SU-DHL-6 (cell line): ENCODE results near the gene FBXO47.
A peak's percentile ranks its signal among the peaks of the same experiment; 100 is the strongest.

Experiments
- H2AFZ ChIP-seq: fragments of 200-600 bp; sonication (generic); 2 replicates; pipeline ENCODE4 v1.6.1; 2014; ENCODE audit warnings: low read depth, mild to moderate bottlenecking, moderate library complexity, mixed read lengths, antibody characterized with exemption, low read length; ENCODE audit not compliant: severe bottlenecking
- H3F3A ChIP-seq: fragments of 200-600 bp; shearing (Covaris generic); 2 replicates; pipeline ENCODE4 v1.6.0; 2016; ENCODE audit warnings: antibody characterized with exemption, mild to moderate bottlenecking; ENCODE audit not compliant: insufficient read depth
- H3K27ac ChIP-seq: fragments of 200-600 bp; sonication (generic); 2 replicates; pipeline ENCODE4 v1.5.1; 2016; ENCODE audit warnings: low read depth, mild to moderate bottlenecking, low read length, moderate library complexity, mixed read lengths
- H3K27me3 ChIP-seq: fragments of 200-600 bp; sonication (generic), shearing (Covaris generic); 2 replicates; pipeline ENCODE4 v1.6.0; 2014; ENCODE audit warnings: mild to moderate bottlenecking, low read length
- H3K36me3 ChIP-seq: fragments of 200-600 bp; sonication (generic); 2 replicates; pipeline ENCODE4 v1.6.1; 2014; ENCODE audit warnings: mild to moderate bottlenecking, low read length, mixed read lengths
- H3K4me2 ChIP-seq: fragments of 300-600, 200-600 bp; shearing (Covaris generic), sonication (generic); 2 replicates; pipeline ENCODE4 v1.6.0; 2014; ENCODE audit warnings: low read length, low read depth, mild to moderate bottlenecking; ENCODE audit not compliant: poor library complexity, severe bottlenecking
- H3K4me3 ChIP-seq: fragments of 200-600 bp; sonication (generic); 2 replicates; pipeline ENCODE4 v1.5.1; 2014; ENCODE audit warnings: antibody characterized with exemption, low read length, mild to moderate bottlenecking, mixed read lengths; ENCODE audit not compliant: insufficient read depth, poor library complexity, severe bottlenecking
- H3K79me2 ChIP-seq: fragments of 200-600 bp; sonication (generic); 2 replicates; pipeline ENCODE4 v1.6.1; 2014; ENCODE audit warnings: mild to moderate bottlenecking, low read length, moderate library complexity; ENCODE audit not compliant: insufficient read depth
- H3K9ac ChIP-seq: fragments of 200-600 bp; sonication (generic); 2 replicates; pipeline ENCODE4 v1.7.0; 2014; ENCODE audit warnings: mild to moderate bottlenecking, low read length
- H3K9me2 ChIP-seq: fragments of 200-600 bp; sonication (generic); replicated peaks from 2 replicates; pipeline ENCODE4 v1.6.1; 2014; ENCODE audit warnings: low read length; ENCODE audit not compliant: insufficient read depth
- H3K9me3 ChIP-seq: fragments of 200-600 bp; sonication (generic); 2 replicates; pipeline ENCODE4 v1.6.1; 2014; ENCODE audit warnings: low read length, mixed read lengths; ENCODE audit not compliant: insufficient read depth
- H4K20me1 ChIP-seq: fragments of 200-600 bp; sonication (generic); 2 replicates; pipeline ENCODE4 v1.6.1; 2014; ENCODE audit warnings: low read depth, mild to moderate bottlenecking, antibody characterized with exemption, low read length, moderate library complexity, mixed read lengths
- CTCF ChIP-seq: fragments of 200-600 bp; sonication (generic); IDR thresholded peaks from one replicate; pipeline ENCODE4 v1.5.1; 2017; ENCODE audit warnings: antibody characterized with exemption, mild to moderate bottlenecking, low read length, moderate library complexity; ENCODE audit not compliant: insufficient read depth, poor library complexity, severe bottlenecking
- EZH2phosphoT487 ChIP-seq: fragments of 200-600 bp; sonication (generic), shearing (Covaris generic); conservative IDR thresholded peaks from 2 replicates; pipeline ENCODE4 v1.6.1; 2018; ENCODE audit warnings: mild to moderate bottlenecking, antibody characterized with exemption, low read length, moderate library complexity, mixed read lengths

FBXO47 gene

GRCh38 chr17:38897671-38898290 lies 69.4 kb downstream of the FBXO47 start:
- Histone ChIP-seq H3K9me2 (no peaks in the 10 kb centered on the region), H3K4me2 (peak overlapping the region; percentile 61), H3K4me3 (peak overlapping the region; percentile 31), H3K27me3 (no peaks in the 10 kb centered on the region), H4K20me1 (no peaks in the 10 kb centered on the region), H3K27ac (peak overlapping the region; percentile 91), H3F3A (peaks cover 8% of the 10 kb centered on the region; the same call in 1 of the 2 replicates), H2AFZ (peak overlapping the region; percentile 12), H3K9ac (peak overlapping the region; percentile 66), H3K9me3 (no peaks in the 10 kb centered on the region), H3K36me3 (no peaks in the 10 kb centered on the region), H3K79me2 (peaks cover under 1% of the 10 kb centered on the region; the same call in 1 of the 2 replicates)
- TF ChIP-seq EZH2phosphoT487 (no peak), CTCF (no peak)

- Histone ChIP-seq H3K9me3 (no peaks in the 10 kb centered on the region), H4K20me1 (no peaks in the 10 kb centered on the region), H2AFZ (no peak overlapping the region), H3K9ac (no peak overlapping the region; the same call in 1 of the 2 replicates), H3K79me2 (no peaks in the 10 kb centered on the region), H3F3A (peaks cover 8% of the 10 kb centered on the region; the same call in 1 of the 2 replicates), H3K4me2 (no peak overlapping the region), H3K27ac (peak overlapping the region; percentile 91; the same call in 1 of the 2 replicates), H3K4me3 (no peak overlapping the region), H3K36me3 (no peaks in the 10 kb centered on the region), H3K9me2 (no peaks in the 10 kb centered on the region), H3K27me3 (no peaks in the 10 kb centered on the region)
- TF ChIP-seq EZH2phosphoT487 = no peak
Measured at GRCh38 chr17:38897176-38897575, 70.0 kb downstream of the FBXO47 start.

- Histone ChIP-seq H3K36me3 (no peaks in the 10 kb centered on the region), H3K9ac (no peak overlapping the region), H4K20me1 (no peaks in the 10 kb centered on the region), H2AFZ (no peak overlapping the region), H3K9me2 (no peaks in the 10 kb centered on the region), H3K79me2 (no peaks in the 10 kb centered on the region), H3K27ac (no peak overlapping the region), H3K4me3 (no peak overlapping the region), H3K9me3 (no peaks in the 10 kb centered on the region), H3K27me3 (no peaks in the 10 kb centered on the region), H3F3A (peaks cover 8% of the 10 kb centered on the region; the same call in 1 of the 2 replicates), H3K4me2 (no peak overlapping the region)
- TF ChIP-seq CTCF = no peak
- no peak for TF ChIP-seq EZH2phosphoT487
Measured at GRCh38 chr17:38896346-38896954, 70.8 kb downstream of the FBXO47 start.

GRCh38 chr17:38894276-38894675 lies 72.9 kb downstream of the FBXO47 start:
- Histone ChIP-seq H3K27me3 (no peaks in the 10 kb centered on the region), H3F3A (peaks cover 8% of the 10 kb centered on the region; the same call in 1 of the 2 replicates), H3K9me2 (no peaks in the 10 kb centered on the region), H3K9ac (no peak overlapping the region), H3K4me3 (no peak overlapping the region), H3K27ac (no peak overlapping the region), H2AFZ (no peak overlapping the region), H3K4me2 (no peak overlapping the region), H4K20me1 (no peaks in the 10 kb centered on the region), H3K79me2 (no peaks in the 10 kb centered on the region), H3K9me3 (no peaks in the 10 kb centered on the region), H3K36me3 (no peaks in the 10 kb centered on the region)
- TF ChIP-seq EZH2phosphoT487 = no peak
- no peak for TF ChIP-seq CTCF
